ENCODE data around the gene ADGRL3. TPM values are rescaled to one million over a fixed set of nuclear protein-coding genes. Genes with fewer than 3 reads are reported as not detected.

ADGRL3 gene
- total RNA-seq, 1 donor from 2014 or later, result 0.12 TPM

- no peak for TF ChIP-seq CTCF (conservative IDR thresholded peaks at IDR 0.05; ENCODE audit: low read depth, low read length)
- DNase-seq (ENCODE audit: low read depth), result no peak
- no peak overlapping the region for H3K4me3 ChIP-seq (ENCODE audit: low read depth, low read length)
Measured at GRCh38 chr4:61180405-61180804, 19.7 kb upstream of the ADGRL3 start.

- TF ChIP-seq CTCF (conservative IDR thresholded peaks at IDR 0.05; ENCODE audit: low read depth, low read length), result no peak
- DNase-seq (ENCODE audit: low read depth), result no peak
- H3K4me3 ChIP-seq (ENCODE audit: low read depth, low read length), result no peak overlapping the region
Measured at GRCh38 chr4:61182915-61183314, 17.2 kb upstream of the ADGRL3 start.

GRCh38 chr4:61185288-61185687 is 14.8 kb upstream of the ADGRL3 start:
- no peak for DNase-seq (ENCODE audit: low read depth)
- no peak for TF ChIP-seq CTCF (conservative IDR thresholded peaks at IDR 0.05; ENCODE audit: low read depth, low read length)

GRCh38 chr4:61192392-61192791 is 7.7 kb upstream of the ADGRL3 start:
- no peak for TF ChIP-seq CTCF (conservative IDR thresholded peaks at IDR 0.05; ENCODE audit: low read depth, low read length)
- DNase-seq (ENCODE audit: low read depth), result no peak

More at GRCh38 chr4:61185288-61185687, 14.8 kb upstream of the ADGRL3 start:
- H3K4me3 ChIP-seq (ENCODE audit: low read depth, low read length), result no peak overlapping the region

GRCh38 chr4:61193863-61194262 is 6.3 kb upstream of the ADGRL3 start:
- no peak overlapping the region for H3K4me3 ChIP-seq (ENCODE audit: low read depth, low read length)
- DNase-seq (ENCODE audit: low read depth), result no peak
- no peak for TF ChIP-seq CTCF (conservative IDR thresholded peaks at IDR 0.05; ENCODE audit: low read depth, low read length)

More at GRCh38 chr4:61192392-61192791, 7.7 kb upstream of the ADGRL3 start:
- H3K4me3 ChIP-seq (ENCODE audit: low read depth, low read length), result no peak overlapping the region

- no peak for DNase-seq (ENCODE audit: low read depth)
- no peak for TF ChIP-seq CTCF (conservative IDR thresholded peaks at IDR 0.05; ENCODE audit: low read depth, low read length)
- H3K4me3 ChIP-seq (ENCODE audit: low read depth, low read length), result no peak overlapping the region
Measured at GRCh38 chr4:61194571-61194970, 5.6 kb upstream of the ADGRL3 start.

- H3K4me3 ChIP-seq (ENCODE audit: low read depth, low read length), result no peak overlapping the region
- DNase-seq (ENCODE audit: low read depth), result no peak
- no peak for TF ChIP-seq CTCF (conservative IDR thresholded peaks at IDR 0.05; ENCODE audit: low read depth, low read length)
Measured at GRCh38 chr4:61195101-61195500, 5.0 kb upstream of the ADGRL3 start.

Measured in epithelial cell of proximal tubule (primary cell).